Nephron progenitor cell (in vitro differentiated cells): ENCODE measurements around the gene MRPL50.

Experiments
- DNase-seq: peaks from one replicate; pipeline ENCODE4 v3.0.0; 2021
- H3K27ac Mint-ChIP-seq: 2 replicates; pipeline ENCODE4 v1.8.0; 2021; ENCODE audit warnings: mild to moderate bottlenecking, moderate library complexity, mixed read lengths
- H3K27me3 Mint-ChIP-seq: 2 replicates; pipeline ENCODE4 v1.8.0; 2021; ENCODE audit warnings: mild to moderate bottlenecking, low read depth, mixed read lengths; ENCODE audit not compliant: poor library complexity
- H3K36me3 Mint-ChIP-seq: 2 replicates; pipeline ENCODE4 v1.8.0; 2021; ENCODE audit warnings: low read depth, mixed read lengths
- H3K4me1 Mint-ChIP-seq: 2 replicates; pipeline ENCODE4 v1.8.0; 2021; ENCODE audit warnings: mixed read lengths
- H3K4me3 Mint-ChIP-seq: 2 replicates; pipeline ENCODE4 v1.8.0; 2021; ENCODE audit warnings: mild to moderate bottlenecking, moderate library complexity, mixed read lengths
- H3K9me3 Mint-ChIP-seq: 2 replicates; pipeline ENCODE4 v1.8.0; 2021; ENCODE audit warnings: mild to moderate bottlenecking, moderate library complexity, mixed read lengths
- TF ChIP-seq, protein P1 (sequence below): fragments of 200-600 bp; sonication (generic); IDR thresholded peaks from 2 replicates; pipeline ENCODE4 v1.5.0; 2021; ENCODE audit warnings: antibody characterized with exemption

Gene MRPL50

DNA sequence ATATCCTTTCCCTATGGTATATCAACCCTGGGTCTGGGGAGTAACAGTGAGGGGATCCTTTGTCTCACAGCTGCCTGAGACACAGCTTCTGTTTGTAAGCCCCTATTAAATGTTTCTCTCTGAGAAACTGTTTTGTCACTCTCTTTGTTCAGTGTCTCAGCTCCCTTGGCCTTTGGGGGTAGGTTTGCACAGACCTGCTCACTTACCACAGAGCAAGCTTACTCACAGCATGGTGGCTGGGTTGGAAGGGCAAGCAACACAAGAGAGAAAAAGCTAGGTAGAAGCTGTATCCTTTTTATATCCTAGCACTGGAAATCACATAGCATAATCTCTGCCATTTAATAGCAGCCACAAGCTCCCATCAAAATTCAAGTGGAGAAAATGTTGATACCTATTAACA is 18.1 kb downstream of the MRPL50 start:
- Mint-ChIP-seq H3K27ac (no peak overlapping the region), H3K4me1 (no peaks in the 10 kb centered on the region), H3K36me3 (peaks cover 16% of the 10 kb centered on the region), H3K27me3 (no peaks in the 10 kb centered on the region), H3K9me3 (peaks cover 38% of the 10 kb centered on the region), H3K4me3 (no peak overlapping the region)
- TF ChIP-seq, protein P1, sequence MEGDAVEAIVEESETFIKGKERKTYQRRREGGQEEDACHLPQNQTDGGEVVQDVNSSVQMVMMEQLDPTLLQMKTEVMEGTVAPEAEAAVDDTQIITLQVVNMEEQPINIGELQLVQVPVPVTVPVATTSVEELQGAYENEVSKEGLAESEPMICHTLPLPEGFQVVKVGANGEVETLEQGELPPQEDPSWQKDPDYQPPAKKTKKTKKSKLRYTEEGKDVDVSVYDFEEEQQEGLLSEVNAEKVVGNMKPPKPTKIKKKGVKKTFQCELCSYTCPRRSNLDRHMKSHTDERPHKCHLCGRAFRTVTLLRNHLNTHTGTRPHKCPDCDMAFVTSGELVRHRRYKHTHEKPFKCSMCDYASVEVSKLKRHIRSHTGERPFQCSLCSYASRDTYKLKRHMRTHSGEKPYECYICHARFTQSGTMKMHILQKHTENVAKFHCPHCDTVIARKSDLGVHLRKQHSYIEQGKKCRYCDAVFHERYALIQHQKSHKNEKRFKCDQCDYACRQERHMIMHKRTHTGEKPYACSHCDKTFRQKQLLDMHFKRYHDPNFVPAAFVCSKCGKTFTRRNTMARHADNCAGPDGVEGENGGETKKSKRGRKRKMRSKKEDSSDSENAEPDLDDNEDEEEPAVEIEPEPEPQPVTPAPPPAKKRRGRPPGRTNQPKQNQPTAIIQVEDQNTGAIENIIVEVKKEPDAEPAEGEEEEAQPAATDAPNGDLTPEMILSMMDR, result no peak
- no peak for DNase-seq

DNA sequence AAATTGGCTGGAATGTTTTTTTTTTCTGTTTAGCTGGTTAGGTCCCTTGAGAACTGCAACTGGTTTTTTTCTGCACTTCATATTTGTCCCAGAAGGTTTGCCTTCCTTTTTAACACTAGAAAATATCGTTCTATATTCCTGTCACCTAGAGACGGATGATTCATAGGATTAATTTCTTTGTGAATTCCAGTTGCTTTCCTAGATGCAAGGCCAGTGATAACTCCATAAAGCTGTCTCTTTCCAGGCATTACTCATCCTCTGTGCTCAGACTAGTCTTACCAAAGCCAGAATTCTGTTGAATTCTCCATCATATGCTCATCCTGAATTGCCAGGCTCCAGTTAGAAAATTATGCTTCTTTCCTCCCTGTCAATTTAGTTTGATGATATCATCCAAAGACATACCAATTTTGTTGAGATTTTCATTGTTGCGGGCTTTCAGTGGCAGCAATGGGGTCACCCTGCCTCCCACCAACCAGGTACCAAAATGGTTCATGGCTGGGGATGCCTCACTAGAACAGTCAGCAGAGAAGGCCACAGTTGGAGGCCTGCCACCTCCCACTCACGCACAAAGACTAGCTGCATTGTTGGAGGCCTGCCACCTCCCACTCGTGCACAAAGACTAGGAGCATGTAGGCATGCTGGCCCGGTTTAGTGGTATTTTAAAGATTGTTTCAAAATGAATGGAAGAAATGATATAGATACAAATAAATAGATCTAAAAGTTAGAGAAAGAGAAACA is 22.1 kb downstream of the MRPL50 start:
- H3K27ac Mint-ChIP-seq, result no peak overlapping the region
- DNase-seq, result no peak
- peaks cover 5% of the 10 kb centered on the region for H3K36me3 Mint-ChIP-seq
- no peak overlapping the region for H3K4me3 Mint-ChIP-seq
- peaks cover 26% of the 10 kb centered on the region for H3K9me3 Mint-ChIP-seq
- TF ChIP-seq, protein P1, result no peak
- no peaks in the 10 kb centered on the region for H3K4me1 Mint-ChIP-seq
- H3K27me3 Mint-ChIP-seq, result no peaks in the 10 kb centered on the region

DNA sequence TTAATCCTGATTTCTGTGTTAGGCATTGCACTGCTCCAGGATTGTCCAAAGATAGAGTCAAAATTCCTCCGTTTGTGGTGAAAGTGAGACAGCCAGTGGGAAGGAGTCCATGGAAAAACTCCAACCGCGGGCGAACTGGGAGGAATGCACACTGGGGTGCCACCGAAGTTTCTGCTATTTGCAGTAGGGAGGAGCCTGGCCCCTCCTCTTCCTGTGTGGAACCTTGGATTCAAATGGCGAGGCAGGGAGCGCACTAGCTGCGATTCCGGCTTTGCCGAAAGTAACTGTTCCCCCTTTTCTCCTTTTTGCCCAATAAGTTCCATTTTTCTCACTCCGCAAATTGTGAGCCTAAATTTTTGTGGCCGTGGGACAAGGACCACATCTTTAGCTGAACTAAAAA is 22.9 kb downstream of the MRPL50 start:
- TF ChIP-seq, protein P1, result no peak
- H3K36me3 Mint-ChIP-seq, result no peaks in the 10 kb centered on the region
- H3K9me3 Mint-ChIP-seq, result peaks cover 26% of the 10 kb centered on the region
- H3K4me3 Mint-ChIP-seq, result no peak overlapping the region
- no peaks in the 10 kb centered on the region for H3K27me3 Mint-ChIP-seq
- no peak overlapping the region for H3K27ac Mint-ChIP-seq
- H3K4me1 Mint-ChIP-seq, result no peaks in the 10 kb centered on the region
- no peak for DNase-seq

DNA sequence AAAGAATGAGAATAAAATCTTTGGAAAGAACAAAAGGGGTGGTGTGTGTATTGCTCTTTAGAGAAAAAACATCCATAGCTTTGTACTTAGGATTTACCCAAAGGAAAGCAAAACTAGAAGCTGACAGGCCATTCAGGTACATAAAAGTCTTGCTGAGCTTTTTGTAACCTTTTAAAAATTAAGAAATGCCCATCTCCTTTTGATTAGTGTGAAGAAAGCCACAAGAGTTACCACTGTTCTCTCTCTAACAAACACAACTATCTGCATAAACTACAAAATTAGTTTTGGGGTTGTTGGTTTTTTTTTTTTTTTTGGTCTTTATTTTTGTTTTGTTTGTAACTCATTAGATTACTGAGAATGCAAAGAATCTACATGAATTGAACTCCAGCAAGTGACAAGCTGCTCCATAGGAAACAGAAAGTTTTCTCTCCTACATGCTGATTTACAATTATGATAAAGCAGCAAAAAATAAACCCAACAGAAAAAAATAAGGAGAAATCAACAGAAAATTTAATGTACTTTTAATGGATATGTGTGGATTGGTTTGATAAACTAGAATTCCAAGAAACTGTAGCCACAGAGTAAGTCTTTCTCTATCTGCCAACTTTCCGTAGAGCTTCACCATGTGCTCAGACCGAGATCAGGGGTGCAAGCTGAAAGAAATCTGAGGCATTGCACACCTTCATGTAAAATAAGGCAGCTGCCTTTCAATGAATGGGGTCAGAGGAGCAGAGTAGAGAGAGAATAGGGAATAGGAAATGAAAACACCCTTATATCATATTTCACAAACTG is 25.9 kb downstream of the MRPL50 start:
- Mint-ChIP-seq H3K36me3 (no peaks in the 10 kb centered on the region), H3K4me3 (no peak overlapping the region), H3K9me3 (peaks cover 6% of the 10 kb centered on the region), H3K27ac (no peak overlapping the region), H3K27me3 (no peaks in the 10 kb centered on the region), H3K4me1 (no peaks in the 10 kb centered on the region)
- DNase-seq, result no peak
- TF ChIP-seq, protein P1, result no peak

DNA sequence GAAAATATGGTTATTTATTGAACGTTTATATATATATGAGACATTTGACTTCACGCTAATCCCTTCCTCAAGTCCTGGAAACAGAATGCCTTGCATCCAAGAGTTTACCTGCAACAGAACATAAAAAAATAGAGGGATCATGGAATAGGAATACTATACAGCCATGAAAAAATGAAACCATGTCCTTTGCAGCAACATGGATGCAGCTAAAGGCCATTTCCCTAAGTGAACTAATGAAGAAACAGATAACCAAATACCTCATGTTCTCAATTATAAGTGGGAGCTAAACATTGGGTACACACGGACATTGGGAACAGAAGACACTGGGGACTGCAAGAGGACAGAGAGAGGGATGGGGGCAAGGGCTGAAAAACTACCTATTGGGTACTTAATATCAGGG is 26.6 kb downstream of the MRPL50 start:
- Mint-ChIP-seq H3K9me3 (no peaks in the 10 kb centered on the region), H3K36me3 (no peaks in the 10 kb centered on the region), H3K27me3 (no peaks in the 10 kb centered on the region), H3K4me1 (no peaks in the 10 kb centered on the region), H3K4me3 (no peak overlapping the region), H3K27ac (no peak overlapping the region)
- no peak for DNase-seq
- TF ChIP-seq, protein P1, result no peak
